ENCODE results near the gene TPMT.

GRCh38 chr6:18088419-18089296 is 66.2 kb downstream of the TPMT start:
- TF ChIP-seq POLR2AphosphoS2 (conservative IDR thresholded peaks at IDR 0.05; ENCODE audit: low read length) (no peak), POLR2A (IDR thresholded peaks at IDR 0.05; ENCODE audit: low read length) (no peak), CTCF (IDR thresholded peaks at IDR 0.05) (no peak), RCOR1 (IDR thresholded peaks at IDR 0.05; ENCODE audit: low read depth, low read length) (no peak), ZFP36 (IDR thresholded peaks at IDR 0.05; ENCODE audit: borderline replicate concordance, partially characterized antibody) (no peak), CEBPB (IDR thresholded peaks at IDR 0.05) (no peak), MAZ (IDR thresholded peaks at IDR 0.05; ENCODE audit: borderline replicate concordance, low read depth, low read length) (no peak), RAD21 (conservative IDR thresholded peaks at IDR 0.05 in 1 of 2, IDR thresholded peaks at IDR 0.05 in 1 of 2) (no peak), EP300 (IDR thresholded peaks at IDR 0.05) (no peak), ESRRA (IDR thresholded peaks at IDR 0.05; ENCODE audit: borderline replicate concordance, low read length) (no peak), HDAC2 (IDR thresholded peaks at IDR 0.05) (no peak), CHD4 (IDR thresholded peaks at IDR 0.05; ENCODE audit: borderline replicate concordance) (no peak)
- TF ChIP-seq, protein P1, sequence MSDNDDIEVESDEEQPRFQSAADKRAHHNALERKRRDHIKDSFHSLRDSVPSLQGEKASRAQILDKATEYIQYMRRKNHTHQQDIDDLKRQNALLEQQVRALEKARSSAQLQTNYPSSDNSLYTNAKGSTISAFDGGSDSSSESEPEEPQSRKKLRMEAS (IDR thresholded peaks at IDR 0.05), result no peak
- TF ChIP-seq, protein P2, sequence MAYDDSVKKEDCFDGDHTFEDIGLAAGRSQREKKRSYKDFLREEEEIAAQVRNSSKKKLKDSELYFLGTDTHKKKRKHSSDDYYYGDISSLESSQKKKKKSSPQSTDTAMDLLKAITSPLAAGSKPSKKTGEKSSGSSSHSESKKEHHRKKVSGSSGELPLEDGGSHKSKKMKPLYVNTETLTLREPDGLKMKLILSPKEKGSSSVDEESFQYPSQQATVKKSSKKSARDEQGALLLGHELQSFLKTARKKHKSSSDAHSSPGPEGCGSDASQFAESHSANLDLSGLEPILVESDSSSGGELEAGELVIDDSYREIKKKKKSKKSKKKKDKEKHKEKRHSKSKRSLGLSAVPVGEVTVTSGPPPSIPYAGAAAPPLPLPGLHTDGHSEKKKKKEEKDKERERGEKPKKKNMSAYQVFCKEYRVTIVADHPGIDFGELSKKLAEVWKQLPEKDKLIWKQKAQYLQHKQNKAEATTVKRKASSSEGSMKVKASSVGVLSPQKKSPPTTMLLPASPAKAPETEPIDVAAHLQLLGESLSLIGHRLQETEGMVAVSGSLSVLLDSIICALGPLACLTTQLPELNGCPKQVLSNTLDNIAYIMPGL (CRISPR knock-in tag; IDR thresholded peaks at IDR 0.05; ENCODE audit: borderline replicate concordance), result no peak

Data from A549 (cell line).